MV-4-11 (cell line): ENCODE results near the gene CYBA.
"Not testable (repeated sequence)": the region's sequence is repeated elsewhere in the genome, so short reads cannot be mapped to it uniquely, and the experiment has no call there.

ENCODE experiments used
- DNase-seq: peaks from one replicate; lab custom pipeline; 2025; lab: John Stamatoyannopoulos, UW

CYBA gene

DNA sequence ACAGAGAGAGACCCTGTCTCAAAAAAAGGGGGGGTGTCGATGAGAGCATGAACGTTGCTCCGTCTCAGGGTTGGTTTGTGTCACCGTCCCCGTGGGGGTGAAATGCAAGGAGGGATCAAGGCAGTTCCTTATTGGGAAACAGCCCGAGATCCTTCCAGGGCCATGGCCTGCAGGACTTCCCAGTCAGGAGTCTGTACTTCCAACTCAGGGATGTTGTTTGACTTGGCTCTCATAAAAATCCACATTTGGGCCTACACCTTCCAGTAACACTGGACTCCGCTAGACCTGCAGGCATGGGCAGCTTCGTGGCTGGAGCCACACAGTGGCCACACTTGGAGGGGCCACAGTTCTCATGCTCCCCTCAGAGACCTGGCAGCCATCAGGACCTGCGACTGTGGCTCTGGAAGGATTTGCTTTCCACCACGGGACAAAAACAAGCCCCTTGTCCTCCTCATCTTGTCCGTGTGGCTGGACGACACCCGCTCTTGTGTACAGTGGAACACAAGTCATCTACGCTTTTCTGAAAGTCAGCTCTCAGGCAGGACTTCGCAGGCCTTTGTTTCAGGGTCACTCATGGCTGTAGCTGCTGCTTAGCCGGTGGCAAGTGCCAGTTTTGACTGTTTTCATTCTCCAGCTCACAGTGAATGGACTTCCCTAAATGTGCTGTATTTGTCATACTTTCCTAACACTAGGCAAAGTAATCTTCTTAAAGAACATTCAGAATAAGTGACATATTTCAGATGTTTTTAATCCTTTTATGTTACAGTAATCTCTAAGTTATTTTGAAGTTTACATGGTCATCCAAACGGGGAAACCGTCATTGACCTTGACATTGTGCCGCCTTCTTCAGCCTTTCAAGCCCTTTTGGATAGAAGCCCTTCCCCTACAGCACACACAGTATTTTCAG is 36.7 kb downstream of the CYBA start:
- DNase-seq = peak; percentile 50

GRCh38 chr16:88613293-88613692 is 37.6 kb downstream of the CYBA start:
- DNase-seq = peak; percentile 11

GRCh38 chr16:88610909-88611812 is 39.7 kb downstream of the CYBA start:
- DNase-seq = no peak

- no peak for DNase-seq
Observed at GRCh38 chr16:88610080-88610479, 40.8 kb downstream of the CYBA start.

- DNase-seq = not testable (repeated sequence)
Observed at GRCh38 chr16:88609426-88609825, 41.4 kb downstream of the CYBA start.

DNA sequence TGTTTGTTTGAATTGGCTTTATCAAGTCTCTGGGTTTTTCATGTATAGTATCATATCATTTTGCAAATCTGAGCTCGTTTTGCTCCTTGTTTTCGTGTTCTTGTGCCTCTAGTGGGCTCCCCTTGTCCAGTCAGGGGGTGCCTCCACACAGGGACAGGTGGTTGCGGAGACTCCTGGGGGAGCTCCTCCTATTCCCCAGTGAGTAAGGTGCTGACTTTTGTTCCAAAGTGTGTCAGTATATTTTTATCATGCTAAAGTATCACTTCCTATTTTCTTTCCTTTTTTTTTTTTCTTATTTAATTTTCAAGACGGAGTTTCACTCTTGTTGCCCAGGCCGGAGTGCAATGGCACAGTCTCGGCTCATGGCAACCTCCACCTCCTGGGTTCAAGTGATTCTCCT is 42.8 kb downstream of the CYBA start:
- DNase-seq = peak; percentile 59

- DNase-seq = no peak
Observed at GRCh38 chr16:88606148-88606757, 44.6 kb downstream of the CYBA start.

GRCh38 chr16:88605186-88606147 is 45.4 kb downstream of the CYBA start:
- no peak for DNase-seq

- DNase-seq = no peak
Observed at GRCh38 chr16:88602091-88602490, 48.8 kb downstream of the CYBA start.

DNA sequence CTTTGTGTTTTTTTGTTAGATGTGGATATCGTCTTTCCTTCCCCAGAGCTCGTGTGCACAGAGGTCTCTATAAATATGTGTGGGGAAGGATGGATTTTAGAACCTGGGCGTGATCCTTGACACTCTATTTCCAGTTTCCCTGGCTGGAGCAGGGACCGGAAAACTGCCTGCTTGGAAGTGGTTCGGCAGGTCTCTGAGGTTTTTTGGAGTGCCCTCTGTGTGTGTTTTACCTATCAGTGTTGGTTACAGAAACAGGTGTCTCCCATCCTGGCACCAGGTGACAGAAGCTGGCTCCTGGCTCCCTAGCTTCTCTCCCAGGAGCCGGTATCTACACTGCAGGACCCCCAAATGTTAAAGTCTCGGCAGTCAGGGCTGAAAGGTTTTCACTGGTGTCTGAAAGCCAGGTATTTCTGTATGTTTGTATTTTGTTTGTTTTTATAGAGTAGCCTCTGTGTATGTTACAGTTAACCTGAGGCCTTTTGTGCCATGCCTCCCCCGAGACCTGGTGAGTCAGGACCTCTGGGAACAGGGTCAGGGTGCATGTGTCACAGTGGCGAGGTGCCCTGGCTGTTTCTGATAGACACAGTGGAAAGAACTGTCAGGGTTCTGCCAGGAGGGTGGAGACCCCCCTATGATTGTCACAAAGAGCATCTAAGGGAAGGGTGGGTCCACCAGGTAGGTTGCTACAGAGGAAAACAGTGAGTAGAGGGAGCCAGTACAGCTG is 49.4 kb downstream of the CYBA start:
- no peak for DNase-seq

DNA sequence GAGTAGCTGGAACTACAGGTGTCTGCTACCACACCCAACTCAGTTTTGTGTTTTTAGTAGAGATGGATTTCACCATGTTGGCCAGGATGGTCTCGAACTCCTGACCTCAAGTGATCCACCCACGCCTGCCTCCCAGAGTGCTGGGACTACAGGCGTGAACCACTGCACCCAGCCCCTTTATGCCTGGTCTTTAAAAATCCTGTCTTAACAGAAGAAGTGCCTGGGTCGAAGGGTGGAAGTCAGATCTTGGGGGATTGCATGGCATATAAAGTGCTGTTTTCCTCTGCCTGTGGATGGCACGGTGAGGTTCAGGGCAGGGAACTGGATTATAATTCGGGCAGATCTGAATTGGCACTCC is 50.3 kb downstream of the CYBA start:
- DNase-seq = no peak

- DNase-seq = no peak
Observed at GRCh38 chr16:88599825-88600538, 50.9 kb downstream of the CYBA start.

DNA sequence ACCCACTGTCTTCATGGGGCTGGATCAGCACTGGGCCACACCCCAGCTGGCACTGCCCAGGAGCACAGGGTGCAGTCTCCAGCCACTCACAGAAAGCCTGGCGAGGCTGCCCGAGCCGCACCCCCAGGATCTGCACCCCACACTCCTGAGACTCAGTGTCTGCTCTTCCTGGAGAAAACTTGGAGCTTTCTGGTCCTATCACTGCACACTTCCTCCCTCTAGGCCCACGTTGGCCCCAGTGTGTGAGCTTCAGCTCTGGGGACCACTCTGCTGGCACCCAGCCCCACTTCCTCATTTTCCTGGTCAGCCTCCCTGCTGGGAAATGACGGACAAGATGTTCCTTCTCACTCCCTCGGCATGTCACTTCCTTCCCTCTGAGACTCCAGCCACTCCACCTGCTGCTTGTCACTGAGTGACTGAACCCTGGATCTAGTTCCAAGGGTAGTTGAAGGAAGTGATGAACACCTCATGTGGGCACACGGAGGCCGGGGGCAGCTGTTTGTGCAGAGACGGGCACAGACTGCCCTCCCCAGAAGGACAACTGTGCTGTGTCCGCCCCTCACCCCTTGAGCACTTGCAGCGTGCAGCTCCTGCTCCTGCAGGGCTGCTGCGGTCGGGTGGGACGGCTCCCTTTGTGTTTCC is 51.6 kb downstream of the CYBA start:
- peak; percentile 91 for DNase-seq

GRCh38 chr16:88597856-88598491 is 52.9 kb downstream of the CYBA start:
- DNase-seq = peak; percentile 2

DNA sequence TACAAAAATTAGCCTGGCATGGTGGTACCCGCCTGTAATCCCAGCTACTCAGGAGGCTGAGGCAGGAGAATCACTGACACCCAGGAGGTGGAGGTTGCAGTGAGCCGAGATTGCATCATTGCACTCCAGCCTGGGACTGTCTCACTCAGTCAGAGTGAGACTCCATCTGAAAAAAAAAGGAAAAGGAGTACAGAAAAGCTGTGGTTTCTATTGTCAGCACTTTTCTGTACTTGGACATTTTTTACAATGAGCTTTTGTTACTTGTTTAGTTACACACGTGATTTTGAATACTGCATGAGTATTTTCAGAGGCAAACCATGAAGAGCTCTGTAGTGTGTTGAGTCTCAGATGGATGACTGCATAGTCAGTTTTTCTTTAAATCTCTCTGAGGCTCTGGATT is 54.4 kb downstream of the CYBA start:
- peak; percentile 60 for DNase-seq

DNA sequence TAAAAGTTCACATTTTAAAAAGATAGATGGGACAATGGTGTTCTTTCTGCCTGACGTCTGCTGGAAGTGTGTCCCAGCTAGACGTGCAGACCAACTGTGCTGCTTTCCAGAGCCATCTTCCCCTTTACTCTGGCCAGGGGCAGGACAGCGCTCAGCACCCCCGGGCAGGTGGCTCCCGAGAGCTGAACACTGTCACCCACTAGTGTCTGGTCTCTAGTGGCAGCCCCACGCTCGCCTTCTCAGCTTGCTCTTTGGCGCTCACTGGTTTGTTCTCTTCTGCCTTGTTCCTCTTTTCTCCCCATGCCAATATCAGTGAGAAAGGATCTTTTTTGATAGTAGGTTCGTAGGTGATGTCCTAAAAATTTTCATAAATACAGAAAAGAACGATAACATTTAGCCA is 54.9 kb downstream of the CYBA start:
- DNase-seq = peak; percentile 59

DNA sequence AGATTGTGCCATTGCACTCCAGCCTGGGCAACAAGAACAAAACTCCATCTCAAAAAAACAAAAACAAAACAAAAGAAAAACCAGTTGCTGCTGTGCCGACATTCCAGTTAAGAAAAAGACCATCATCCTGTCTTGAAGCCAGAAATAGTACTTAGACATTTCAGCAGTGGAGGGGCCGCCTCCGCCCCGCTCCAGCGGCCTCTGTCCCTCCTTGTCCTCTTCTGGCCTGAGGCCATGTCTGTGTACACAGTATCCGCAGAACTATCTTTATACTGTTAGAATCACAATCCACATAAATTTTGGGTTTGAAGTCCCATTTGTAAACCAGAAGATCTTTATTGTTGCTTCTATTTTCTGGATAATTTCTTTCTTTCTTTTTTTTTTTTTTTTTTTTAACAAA is 55.8 kb downstream of the CYBA start:
- no peak for DNase-seq

- no peak for DNase-seq
Observed at GRCh38 chr16:88593910-88594309, 56.9 kb downstream of the CYBA start.

GRCh38 chr16:88593489-88593888 is 57.4 kb downstream of the CYBA start:
- DNase-seq = no peak
